ENCODE measurements around the gene MIR17HG.

MIR17HG gene

DNA sequence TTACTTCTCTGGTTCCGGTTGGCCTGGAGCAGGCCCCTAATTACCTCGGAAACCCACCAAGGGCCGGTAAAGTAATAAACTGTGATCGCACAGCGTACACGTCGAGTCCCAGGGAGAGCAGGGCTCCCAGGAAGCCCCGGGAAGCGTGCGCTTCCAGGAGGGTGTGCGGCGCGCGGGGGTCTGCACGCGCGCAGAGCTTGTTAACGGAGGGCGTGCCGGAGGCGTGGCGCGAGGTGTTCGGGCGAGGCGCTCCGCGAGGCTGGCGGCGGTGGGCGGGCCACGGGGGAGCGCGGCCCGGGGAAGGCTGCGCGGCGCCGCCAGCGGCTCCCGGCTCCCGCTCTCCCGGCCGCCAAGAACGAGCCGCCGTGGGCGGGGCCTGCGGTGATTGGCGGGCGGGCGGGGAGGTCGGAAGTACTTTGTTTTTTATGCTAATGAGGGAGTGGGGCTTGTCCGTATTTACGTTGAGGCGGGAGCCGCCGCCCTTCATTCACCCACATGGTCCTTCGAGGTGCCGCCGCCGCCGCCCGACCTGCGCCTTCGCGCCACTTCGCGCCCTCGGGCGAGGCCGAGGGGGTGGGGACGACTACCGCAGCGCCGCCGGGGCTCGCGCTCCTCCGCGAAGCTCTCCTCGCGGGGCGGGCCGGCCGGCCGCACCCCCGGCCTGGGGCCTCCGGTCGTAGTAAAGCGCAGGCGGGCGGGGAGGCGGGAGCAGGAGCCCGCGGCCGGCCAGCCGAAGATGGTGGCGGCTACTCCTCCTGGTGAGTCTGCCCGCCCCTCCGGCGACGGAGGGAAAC lies at the start of gene MIR17HG:
Gene MIR17HG, plus strand, starts transcription at position 486 of the 794 bp plus-strand sequence.
- H3K9me3 ChIP-seq = no peaks in the 10 kb centered on the region
- in situ Hi-C loops (cut with MboI; ENCODE audit: low sequenced_read_pairs) = no loop called here
- peaks cover 45% of the 10 kb centered on the region for H3K27me3 ChIP-seq (ENCODE audit: low read depth)
- H3K4me1 ChIP-seq = peaks cover 12% of the 10 kb centered on the region
- peaks cover 32% of the 10 kb centered on the region for H3K36me3 ChIP-seq (replicated peaks)
- DNase-seq (ENCODE audit: low spot score in 2 of 2) = peak; percentile 86 to 92
- H3K4me3 ChIP-seq = peak within 1 kb of the TSS; percentile 38

GRCh38 chr13:91298060-91298459 lies 49.4 kb upstream of the MIR17HG start:
- no peaks in the 10 kb centered on the region for H3K36me3 ChIP-seq (replicated peaks)
- H3K4me3 ChIP-seq = no peak overlapping the region
- in situ Hi-C loops (cut with MboI; ENCODE audit: low sequenced_read_pairs) = no loop called here
- no peaks in the 10 kb centered on the region for H3K4me1 ChIP-seq
- H3K9me3 ChIP-seq = no peaks in the 10 kb centered on the region
- no peak for DNase-seq (ENCODE audit: low spot score in 2 of 2)
- no peaks in the 10 kb centered on the region for H3K27me3 ChIP-seq (ENCODE audit: low read depth)

- H3K4me3 ChIP-seq = no peak overlapping the region
- in situ Hi-C loops (cut with MboI; ENCODE audit: low sequenced_read_pairs) = no loop called here
- no peaks in the 10 kb centered on the region for H3K27me3 ChIP-seq (ENCODE audit: low read depth)
- H3K4me1 ChIP-seq = no peaks in the 10 kb centered on the region
- no peak for DNase-seq (ENCODE audit: low spot score in 2 of 2)
- no peaks in the 10 kb centered on the region for H3K9me3 ChIP-seq
- H3K36me3 ChIP-seq (replicated peaks) = no peaks in the 10 kb centered on the region
Observed at GRCh38 chr13:91302111-91302510, 45.4 kb upstream of the MIR17HG start.

DNA sequence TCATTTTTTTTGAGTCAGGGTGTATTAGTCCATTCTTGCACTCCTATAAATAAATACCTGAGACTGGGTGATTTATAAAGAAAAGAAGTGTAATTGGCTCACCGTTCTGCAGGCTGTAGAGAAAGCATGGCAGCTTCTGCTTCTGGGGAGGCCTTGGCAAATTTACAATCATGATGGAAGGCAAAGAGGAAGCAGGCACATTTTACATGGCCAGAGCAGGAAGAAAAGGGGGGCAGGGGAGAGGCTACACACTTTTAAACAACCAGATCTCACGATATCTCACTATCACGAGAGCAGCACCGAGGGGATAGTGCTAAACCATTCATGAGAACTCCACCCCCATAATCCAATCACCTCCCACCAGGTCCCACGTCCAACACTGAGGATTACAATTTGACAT lies 44.5 kb upstream of the MIR17HG start:
- DNase-seq (ENCODE audit: low spot score in 2 of 2) = no peak
- H3K4me1 ChIP-seq = no peaks in the 10 kb centered on the region
- no peak overlapping the region for H3K4me3 ChIP-seq
- no peaks in the 10 kb centered on the region for H3K36me3 ChIP-seq (replicated peaks)
- H3K9me3 ChIP-seq = no peaks in the 10 kb centered on the region
- H3K27me3 ChIP-seq (ENCODE audit: low read depth) = no peaks in the 10 kb centered on the region
- in situ Hi-C loops (cut with MboI; ENCODE audit: low sequenced_read_pairs) = no loop called here

DNA sequence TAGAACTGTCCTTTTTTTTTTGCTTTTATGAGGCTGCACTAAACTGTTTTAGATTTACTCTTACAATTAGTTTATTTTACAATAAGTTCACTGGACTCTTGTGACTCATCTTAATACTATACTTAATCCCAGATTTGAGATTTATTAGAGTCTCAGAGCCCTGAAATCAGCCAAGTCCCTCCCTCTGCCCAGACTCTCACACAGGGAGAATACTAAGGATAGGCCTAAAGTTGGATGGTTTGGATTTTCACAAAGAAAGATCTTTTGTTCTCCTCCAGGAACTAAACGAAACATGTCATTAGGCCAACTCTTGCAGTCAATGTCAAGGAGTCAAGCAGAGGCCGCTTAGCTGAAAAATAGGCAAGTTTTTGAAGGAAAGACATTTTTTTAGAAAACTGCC lies 42.7 kb upstream of the MIR17HG start:
- Histone ChIP-seq H3K36me3 (replicated peaks) (no peaks in the 10 kb centered on the region), H3K9me3 (no peaks in the 10 kb centered on the region), H3K4me1 (no peaks in the 10 kb centered on the region), H3K4me3 (no peak overlapping the region), H3K27me3 (ENCODE audit: low read depth) (no peaks in the 10 kb centered on the region; the same call in 1 of the 2 replicates)
- DNase-seq (ENCODE audit: low spot score in 2 of 2) = no peak
- in situ Hi-C loops (cut with MboI; ENCODE audit: low sequenced_read_pairs) = no loop called here

GRCh38 chr13:91305652-91306051 lies 41.8 kb upstream of the MIR17HG start:
- Histone ChIP-seq H3K4me1 (no peaks in the 10 kb centered on the region), H3K9me3 (no peaks in the 10 kb centered on the region), H3K27me3 (ENCODE audit: low read depth) (no peaks in the 10 kb centered on the region; the same call in 1 of the 2 replicates), H3K4me3 (no peak overlapping the region), H3K36me3 (replicated peaks) (no peaks in the 10 kb centered on the region)
- in situ Hi-C loops (cut with MboI; ENCODE audit: low sequenced_read_pairs) = no loop called here
- DNase-seq (ENCODE audit: low spot score in 2 of 2) = no peak

DNA sequence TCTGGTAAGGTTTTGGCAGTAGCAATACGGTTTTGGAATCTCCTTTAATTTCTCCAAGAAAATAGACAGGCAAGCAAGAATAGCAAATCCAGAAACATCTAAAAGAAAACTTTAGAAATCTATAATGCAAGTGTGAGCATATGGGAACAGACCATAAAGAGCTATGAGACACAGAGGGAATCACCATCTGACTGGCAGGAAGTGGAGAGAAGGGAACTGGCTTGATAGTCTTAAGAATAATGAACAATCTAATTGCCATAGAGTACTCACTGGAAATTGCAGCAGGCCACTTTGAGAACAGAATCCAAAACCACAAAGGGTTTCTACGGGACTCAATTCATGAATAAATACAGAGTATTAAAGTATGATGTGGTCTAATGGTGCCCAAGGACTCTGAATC lies 39.6 kb upstream of the MIR17HG start:
- H3K27me3 ChIP-seq (ENCODE audit: low read depth) = peaks cover 3% of the 10 kb centered on the region; the same call in 1 of the 2 replicates
- no peaks in the 10 kb centered on the region for H3K4me1 ChIP-seq
- H3K36me3 ChIP-seq (replicated peaks) = no peaks in the 10 kb centered on the region
- in situ Hi-C loops (cut with MboI; ENCODE audit: low sequenced_read_pairs) = no loop called here
- H3K4me3 ChIP-seq = no peak overlapping the region
- no peak for DNase-seq (ENCODE audit: low spot score in 2 of 2)
- H3K9me3 ChIP-seq = no peaks in the 10 kb centered on the region

DNA sequence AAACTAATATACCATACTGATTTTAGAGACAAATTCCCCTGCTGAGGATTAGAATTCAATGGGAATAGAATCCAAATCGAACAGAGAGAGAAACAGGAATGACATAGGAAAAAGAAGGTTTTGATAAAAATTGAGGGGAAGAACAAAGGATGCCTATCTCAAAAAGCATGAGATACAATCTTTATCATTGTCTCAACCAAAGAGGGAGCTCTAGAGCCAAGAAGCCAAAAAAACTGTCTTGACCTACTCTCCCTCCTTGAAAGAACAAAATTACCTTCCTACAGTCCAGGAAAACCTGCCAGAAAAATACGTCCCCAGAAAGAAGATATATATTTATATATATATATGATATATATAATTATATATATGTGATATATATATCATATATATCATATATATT lies 39.2 kb upstream of the MIR17HG start:
- Histone ChIP-seq H3K27me3 (ENCODE audit: low read depth) (peaks cover 4% of the 10 kb centered on the region; the same call in 1 of the 2 replicates), H3K36me3 (replicated peaks) (no peaks in the 10 kb centered on the region), H3K9me3 (no peaks in the 10 kb centered on the region), H3K4me3 (no peak overlapping the region), H3K4me1 (no peaks in the 10 kb centered on the region)
- in situ Hi-C loops (cut with MboI; ENCODE audit: low sequenced_read_pairs) = no loop called here
- DNase-seq (ENCODE audit: low spot score in 2 of 2) = no peak

DNA sequence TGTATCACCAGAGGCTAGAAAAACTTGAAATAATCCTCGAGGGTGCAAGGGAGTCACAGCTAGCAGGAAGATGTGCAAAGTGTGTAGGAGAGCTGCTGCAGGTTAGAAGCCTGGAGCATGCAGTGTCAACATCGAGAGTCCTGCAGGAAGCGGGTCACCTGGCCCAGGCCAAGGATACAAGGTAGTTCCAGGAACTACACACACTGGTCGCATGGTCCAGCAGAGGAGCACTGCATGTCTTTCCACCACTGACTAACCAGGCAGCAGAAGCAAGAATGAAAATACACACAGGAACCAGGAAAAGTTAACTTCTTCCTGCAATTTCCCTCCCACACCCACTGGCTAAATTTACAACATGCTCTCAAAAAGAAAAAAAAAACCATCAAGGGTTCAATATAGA lies 36.0 kb upstream of the MIR17HG start:
- DNase-seq (ENCODE audit: low spot score in 2 of 2) = no peak
- no peaks in the 10 kb centered on the region for H3K9me3 ChIP-seq
- no peak overlapping the region for H3K4me3 ChIP-seq
- in situ Hi-C loops (cut with MboI; ENCODE audit: low sequenced_read_pairs) = no loop called here
- no peaks in the 10 kb centered on the region for H3K4me1 ChIP-seq
- no peaks in the 10 kb centered on the region for H3K36me3 ChIP-seq (replicated peaks)
- peaks cover 16% of the 10 kb centered on the region; the same call in 1 of the 2 replicates for H3K27me3 ChIP-seq (ENCODE audit: low read depth)

- no peaks in the 10 kb centered on the region for H3K9me3 ChIP-seq
- no peak overlapping the region for H3K4me3 ChIP-seq
- H3K36me3 ChIP-seq (replicated peaks) = no peaks in the 10 kb centered on the region
- no peaks in the 10 kb centered on the region for H3K4me1 ChIP-seq
- in situ Hi-C loops (cut with MboI; ENCODE audit: low sequenced_read_pairs) = no loop called here
- peaks cover 23% of the 10 kb centered on the region for H3K27me3 ChIP-seq (ENCODE audit: low read depth)
- DNase-seq (ENCODE audit: low spot score in 2 of 2) = no peak
Observed at GRCh38 chr13:91312324-91312723, 35.2 kb upstream of the MIR17HG start.

DNA sequence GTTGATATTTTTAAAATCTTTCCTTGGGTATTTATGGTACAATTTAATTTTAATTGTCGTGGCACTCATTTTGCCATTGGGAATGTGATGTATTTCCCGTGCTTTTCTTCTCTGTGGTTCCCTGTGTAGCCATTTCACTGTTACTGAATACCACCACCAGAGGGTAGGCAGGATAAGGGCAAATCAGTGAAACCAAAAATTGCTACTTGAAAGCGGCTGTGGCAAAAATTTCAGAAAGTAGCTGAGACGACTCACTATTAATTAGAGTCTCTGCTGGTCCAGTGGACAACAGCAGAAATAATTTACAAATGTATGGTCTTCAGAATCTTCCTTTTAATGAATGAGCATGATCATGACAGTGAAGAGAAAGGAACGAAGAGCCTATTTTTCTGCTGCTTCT lies 34.4 kb upstream of the MIR17HG start:
- H3K4me3 ChIP-seq = no peak overlapping the region

GRCh38 chr13:91313581-91313980 lies 33.9 kb upstream of the MIR17HG start:
- Histone ChIP-seq H3K36me3 (replicated peaks) (no peaks in the 10 kb centered on the region), H3K4me3 (no peak overlapping the region), H3K4me1 (no peaks in the 10 kb centered on the region), H3K9me3 (no peaks in the 10 kb centered on the region), H3K27me3 (ENCODE audit: low read depth) (peaks cover 23% of the 10 kb centered on the region)
- DNase-seq (ENCODE audit: low spot score in 2 of 2) = no peak
- in situ Hi-C loops (cut with MboI; ENCODE audit: low sequenced_read_pairs) = no loop called here

More for the DNA sequence above, 34.4 kb upstream of the MIR17HG start:
- Histone ChIP-seq H3K27me3 (ENCODE audit: low read depth) (peaks cover 23% of the 10 kb centered on the region), H3K36me3 (replicated peaks) (no peaks in the 10 kb centered on the region), H3K9me3 (no peaks in the 10 kb centered on the region), H3K4me1 (no peaks in the 10 kb centered on the region)
- DNase-seq (ENCODE audit: low spot score in 2 of 2) = no peak
- in situ Hi-C loops (cut with MboI; ENCODE audit: low sequenced_read_pairs) = no loop called here

- no peaks in the 10 kb centered on the region for H3K9me3 ChIP-seq
- no peaks in the 10 kb centered on the region for H3K36me3 ChIP-seq (replicated peaks)
- peaks cover 23% of the 10 kb centered on the region for H3K27me3 ChIP-seq (ENCODE audit: low read depth)
- no peak overlapping the region for H3K4me3 ChIP-seq
- H3K4me1 ChIP-seq = no peaks in the 10 kb centered on the region
- in situ Hi-C loops (cut with MboI; ENCODE audit: low sequenced_read_pairs) = no loop called here
- no peak for DNase-seq (ENCODE audit: low spot score in 2 of 2)
Observed at GRCh38 chr13:91314888-91315287, 32.6 kb upstream of the MIR17HG start.

DNA sequence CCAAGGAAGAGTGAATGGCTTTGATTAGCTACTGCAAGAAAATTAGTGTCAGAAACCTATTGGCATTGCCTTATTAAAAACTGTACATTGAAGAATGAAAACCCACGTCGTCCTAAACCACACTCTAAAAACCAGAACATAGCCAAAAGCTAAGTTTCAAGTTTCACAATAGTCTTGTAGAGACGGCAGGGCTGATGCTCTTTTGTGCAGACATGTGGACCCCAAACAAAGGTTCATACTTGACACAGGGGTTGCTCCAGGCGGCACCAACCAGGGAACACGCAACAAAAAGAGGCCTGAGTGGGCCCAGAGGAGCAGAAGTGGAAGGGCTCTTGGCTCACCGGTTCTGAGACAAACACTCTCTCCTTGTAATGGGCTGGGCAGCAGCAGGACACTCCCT lies 28.6 kb upstream of the MIR17HG start:
- in situ Hi-C loops (cut with MboI; ENCODE audit: low sequenced_read_pairs) = no loop called here
- peaks cover 19% of the 10 kb centered on the region for H3K27me3 ChIP-seq (ENCODE audit: low read depth)

DNA sequence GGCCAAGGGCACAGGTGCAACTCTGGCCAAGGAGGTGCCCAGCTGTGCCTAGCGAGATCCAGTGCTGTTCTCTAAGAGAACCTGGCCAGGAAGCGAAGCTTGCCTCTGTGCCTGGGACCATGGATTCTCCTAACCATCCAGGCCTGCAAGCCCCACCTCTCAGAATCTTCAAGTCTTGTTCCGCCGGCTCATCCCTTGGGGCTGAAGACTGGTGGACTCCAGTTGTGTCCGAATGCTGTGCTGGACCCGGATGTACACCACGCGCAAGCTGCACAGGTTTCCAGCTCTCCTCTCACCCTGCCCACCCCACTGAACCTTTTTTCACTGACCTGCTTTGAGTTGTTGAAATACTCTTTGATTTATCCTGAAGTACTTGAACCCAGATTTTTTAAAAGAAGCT lies 27.5 kb upstream of the MIR17HG start:
- Histone ChIP-seq H3K4me3 (no peak overlapping the region), H3K9me3 (no peaks in the 10 kb centered on the region), H3K27me3 (ENCODE audit: low read depth) (peaks cover 15% of the 10 kb centered on the region), H3K36me3 (replicated peaks) (no peaks in the 10 kb centered on the region), H3K4me1 (no peaks in the 10 kb centered on the region)
- in situ Hi-C loops (cut with MboI; ENCODE audit: low sequenced_read_pairs) = no loop called here
- DNase-seq (ENCODE audit: low spot score in 2 of 2) = no peak

More for the DNA sequence above, 28.6 kb upstream of the MIR17HG start:
- Histone ChIP-seq H3K4me1 (no peaks in the 10 kb centered on the region), H3K36me3 (replicated peaks) (no peaks in the 10 kb centered on the region), H3K9me3 (no peaks in the 10 kb centered on the region), H3K4me3 (no peak overlapping the region)
- DNase-seq (ENCODE audit: low spot score in 2 of 2) = no peak

Data from HAP-1 (cell line).